ENCODE measurements around the gene TPSB2.

Gene TPSB2

DNA sequence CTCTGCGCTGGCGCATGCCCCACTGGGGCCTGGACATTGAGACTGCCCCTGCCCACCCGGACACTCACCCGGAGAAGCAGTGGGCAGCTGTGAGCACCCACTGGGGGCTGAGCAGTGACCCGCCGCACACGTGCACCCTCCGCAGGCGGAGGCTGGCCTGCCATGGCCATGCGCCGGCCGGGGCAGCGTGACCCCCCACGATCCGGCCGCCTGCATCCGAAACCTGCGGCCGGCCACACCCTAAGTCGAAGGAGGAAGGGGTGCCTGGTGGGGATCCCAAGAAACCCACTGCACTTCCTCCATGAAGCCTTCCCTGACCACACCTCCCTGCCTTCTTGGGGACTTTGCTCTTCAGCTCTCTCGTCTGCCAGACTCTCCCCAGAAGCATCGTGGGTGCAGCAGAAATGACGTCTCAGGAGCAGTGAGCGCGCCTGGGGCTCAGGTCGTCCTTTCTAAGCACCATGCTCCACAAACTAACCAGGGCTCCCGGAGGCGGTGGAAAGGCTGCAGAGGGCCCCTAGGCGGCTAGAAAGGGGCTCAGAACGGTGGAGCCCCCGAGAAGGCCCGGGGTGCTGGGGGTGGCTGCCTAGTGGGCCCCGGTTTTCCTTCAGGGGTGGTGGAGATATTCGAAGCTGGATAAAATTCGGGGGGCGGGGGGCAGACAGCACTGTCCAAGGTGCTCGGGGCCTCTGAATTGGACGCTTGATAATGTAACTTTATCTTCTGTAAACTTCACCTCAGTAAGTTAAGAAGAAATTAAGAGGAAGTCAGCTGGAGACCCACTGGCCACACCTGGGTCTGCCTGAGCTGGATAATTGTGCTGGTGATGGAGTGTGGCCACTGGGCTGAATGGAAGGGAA is 6.4 kb downstream of the TPSB2 start:
- Histone ChIP-seq H3K18ac (ENCODE audit: low read length) (no peak overlapping the region), H3K56ac (ENCODE audit: low read length) (no peak overlapping the region), H3K23ac (ENCODE audit: low read length) (no peak overlapping the region), H3K4me2 (ENCODE audit: low read length) (no peak overlapping the region), H3K9ac (ENCODE audit: low read length) (no peak overlapping the region), H3K4me3 (ENCODE audit: low read length) (no peak overlapping the region), H2BK5ac (ENCODE audit: low read length) (no peak overlapping the region), H4K8ac (ENCODE audit: low read depth, low read length) (no peak overlapping the region), H4K5ac (ENCODE audit: low read length) (no peak overlapping the region), H2AK5ac (ENCODE audit: low read length) (no peak overlapping the region), H3K27me3 (ENCODE audit: insufficient read depth, low read length, poor library complexity) (no peaks in the 10 kb centered on the region), H3K79me1 (ENCODE audit: low read length) (no peaks in the 10 kb centered on the region), H3K79me2 (ENCODE audit: control insufficient read depth, insufficient read depth, low read length) (no peaks in the 10 kb centered on the region), H2BK15ac (replicated peaks; ENCODE audit: low read depth) (no peak overlapping the region), H3K4ac (ENCODE audit: low read depth, low read length) (no peak overlapping the region), H3K27ac (ENCODE audit: low read depth, low read length) (no peak overlapping the region), H3K36me3 (ENCODE audit: control insufficient read depth, insufficient read depth, low read length) (no peaks in the 10 kb centered on the region), H2BK120ac (ENCODE audit: low read depth, low read length) (no peak overlapping the region), H3K4me1 (ENCODE audit: control insufficient read depth, low read depth, low read length) (no peaks in the 10 kb centered on the region)
- DNase-seq, result no peak
- WGBS (ENCODE audit: extremely low coverage, insufficient coverage, low lambda C conversion rate), result no CpG with 5 or more reads among the region's 38 CpGs

DNA sequence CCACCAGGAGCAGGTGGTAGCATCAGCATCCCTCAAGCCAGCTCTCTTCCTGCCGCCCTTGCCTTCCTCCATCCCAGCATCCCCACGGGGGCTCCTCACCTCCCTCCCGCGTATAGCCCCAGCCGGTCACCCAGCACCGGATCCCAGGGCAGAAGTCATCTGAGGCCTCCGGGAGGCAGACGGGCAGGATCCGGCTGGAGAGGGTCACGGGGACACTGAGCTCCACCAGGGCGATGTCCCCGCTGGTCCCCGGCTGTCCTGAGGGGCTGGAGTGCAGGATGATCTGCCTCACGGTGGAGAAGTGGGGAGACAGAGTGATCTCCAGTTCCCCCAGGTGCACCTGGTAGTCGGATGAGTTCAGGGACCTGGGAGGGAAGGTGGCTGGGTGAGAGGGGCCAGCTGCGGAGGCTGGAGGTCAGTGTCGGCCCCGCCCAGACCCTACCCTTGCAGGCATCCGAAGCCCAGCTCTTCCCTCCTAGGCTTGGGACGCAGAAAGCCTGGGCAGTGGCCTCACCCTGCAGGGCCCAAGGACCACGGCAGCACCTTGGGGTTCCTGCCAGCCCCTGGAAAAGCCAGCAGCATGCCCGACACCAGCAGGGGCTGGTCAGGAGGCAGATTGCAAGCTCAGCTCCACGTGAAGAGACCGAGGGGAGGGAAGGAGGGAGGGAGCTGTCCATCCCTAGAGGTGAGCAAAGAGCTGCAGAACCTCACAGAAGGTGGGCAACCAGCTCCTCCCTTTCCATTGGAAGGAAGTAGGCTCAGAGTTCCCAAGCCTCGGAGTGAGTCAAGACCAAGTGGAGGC is 7.2 kb downstream of the TPSB2 start:
- Histone ChIP-seq H3K4me2 (ENCODE audit: low read length) (no peak overlapping the region), H3K9ac (ENCODE audit: low read length) (no peak overlapping the region), H3K4ac (ENCODE audit: low read depth, low read length) (no peak overlapping the region), H3K4me1 (ENCODE audit: control insufficient read depth, low read depth, low read length) (no peaks in the 10 kb centered on the region), H3K27ac (ENCODE audit: low read depth, low read length) (no peak overlapping the region), H4K5ac (ENCODE audit: low read length) (no peak overlapping the region), H3K27me3 (ENCODE audit: insufficient read depth, low read length, poor library complexity) (no peaks in the 10 kb centered on the region), H2BK15ac (replicated peaks; ENCODE audit: low read depth) (no peak overlapping the region), H3K36me3 (ENCODE audit: control insufficient read depth, insufficient read depth, low read length) (no peaks in the 10 kb centered on the region), H2AK5ac (ENCODE audit: low read length) (no peak overlapping the region), H3K4me3 (ENCODE audit: low read length) (no peak overlapping the region), H3K18ac (ENCODE audit: low read length) (no peak overlapping the region), H3K56ac (ENCODE audit: low read length) (no peak overlapping the region), H2BK5ac (ENCODE audit: low read length) (no peak overlapping the region), H3K79me2 (ENCODE audit: control insufficient read depth, insufficient read depth, low read length) (no peaks in the 10 kb centered on the region), H3K79me1 (ENCODE audit: low read length) (no peaks in the 10 kb centered on the region), H3K23ac (ENCODE audit: low read length) (no peak overlapping the region), H4K8ac (ENCODE audit: low read depth, low read length) (no peak overlapping the region), H2BK120ac (ENCODE audit: low read depth, low read length) (no peak overlapping the region)
- WGBS (ENCODE audit: extremely low coverage, insufficient coverage, low lambda C conversion rate), result no CpG with 5 or more reads among the region's 25 CpGs
- DNase-seq, result no peak

DNA sequence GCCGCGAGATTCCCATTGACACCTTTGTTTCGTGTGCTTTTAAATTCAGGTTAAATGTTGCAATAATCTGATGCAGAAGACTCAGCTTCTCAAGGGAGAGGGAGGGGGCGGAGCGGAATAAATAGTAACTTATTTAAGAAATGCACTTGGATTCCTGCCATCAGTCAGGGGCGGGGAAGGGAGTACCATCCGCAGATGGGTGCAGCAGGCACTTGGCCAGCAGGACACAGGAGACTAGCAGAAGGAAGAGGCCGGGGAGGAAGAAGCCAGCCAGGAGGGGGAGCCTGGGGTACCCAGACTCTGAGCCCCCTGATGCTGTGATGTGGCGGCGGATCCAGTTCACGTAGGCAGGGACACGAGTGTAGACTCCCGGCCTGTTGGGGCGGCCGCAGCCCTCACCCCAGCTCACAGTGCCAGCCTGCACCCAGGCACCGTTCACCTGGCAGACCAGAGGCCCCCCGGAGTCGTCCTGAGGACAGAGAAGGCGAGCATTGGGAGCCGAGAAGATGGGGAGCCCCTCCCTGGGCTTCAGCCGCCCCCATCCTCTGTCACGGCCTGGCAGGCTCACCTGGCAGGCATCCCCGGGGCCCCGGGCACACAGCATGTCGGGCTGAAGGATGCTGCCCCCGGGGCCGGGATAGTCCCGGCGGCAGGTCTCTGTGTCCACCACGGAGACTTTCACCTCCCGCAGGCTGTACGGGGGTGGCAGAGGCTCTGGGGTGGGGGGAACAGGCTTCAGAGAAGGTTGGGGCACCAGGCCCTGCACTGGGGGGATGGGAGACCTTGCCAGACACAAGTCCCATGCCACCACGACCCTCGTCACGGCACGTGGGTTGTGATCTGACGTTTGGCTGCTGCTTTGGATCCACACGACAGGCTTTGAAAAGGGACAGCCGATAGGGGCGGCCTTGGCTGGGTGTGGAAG is 8.1 kb downstream of the TPSB2 start:
- Histone ChIP-seq H3K27ac (ENCODE audit: low read depth, low read length) (no peak overlapping the region), H3K23ac (ENCODE audit: low read length) (no peak overlapping the region), H3K36me3 (ENCODE audit: control insufficient read depth, insufficient read depth, low read length) (no peaks in the 10 kb centered on the region), H2AK5ac (ENCODE audit: low read length) (no peak overlapping the region), H4K5ac (ENCODE audit: low read length) (no peak overlapping the region), H3K56ac (ENCODE audit: low read length) (no peak overlapping the region), H4K8ac (ENCODE audit: low read depth, low read length) (no peak overlapping the region), H3K79me1 (ENCODE audit: low read length) (no peaks in the 10 kb centered on the region), H3K18ac (ENCODE audit: low read length) (no peak overlapping the region), H3K4me1 (ENCODE audit: control insufficient read depth, low read depth, low read length) (no peaks in the 10 kb centered on the region), H2BK15ac (replicated peaks; ENCODE audit: low read depth) (no peak overlapping the region), H2BK120ac (ENCODE audit: low read depth, low read length) (no peak overlapping the region), H2BK5ac (ENCODE audit: low read length) (no peak overlapping the region), H3K79me2 (ENCODE audit: control insufficient read depth, insufficient read depth, low read length) (no peaks in the 10 kb centered on the region), H3K4ac (ENCODE audit: low read depth, low read length) (no peak overlapping the region), H3K9ac (ENCODE audit: low read length) (no peak overlapping the region), H3K27me3 (ENCODE audit: insufficient read depth, low read length, poor library complexity) (no peaks in the 10 kb centered on the region), H3K4me3 (ENCODE audit: low read length) (no peak overlapping the region), H3K4me2 (ENCODE audit: low read length) (no peak overlapping the region)
- no peak for DNase-seq
- no CpG with 5 or more reads among the region's 40 CpGs for WGBS (ENCODE audit: extremely low coverage, insufficient coverage, low lambda C conversion rate)

DNA sequence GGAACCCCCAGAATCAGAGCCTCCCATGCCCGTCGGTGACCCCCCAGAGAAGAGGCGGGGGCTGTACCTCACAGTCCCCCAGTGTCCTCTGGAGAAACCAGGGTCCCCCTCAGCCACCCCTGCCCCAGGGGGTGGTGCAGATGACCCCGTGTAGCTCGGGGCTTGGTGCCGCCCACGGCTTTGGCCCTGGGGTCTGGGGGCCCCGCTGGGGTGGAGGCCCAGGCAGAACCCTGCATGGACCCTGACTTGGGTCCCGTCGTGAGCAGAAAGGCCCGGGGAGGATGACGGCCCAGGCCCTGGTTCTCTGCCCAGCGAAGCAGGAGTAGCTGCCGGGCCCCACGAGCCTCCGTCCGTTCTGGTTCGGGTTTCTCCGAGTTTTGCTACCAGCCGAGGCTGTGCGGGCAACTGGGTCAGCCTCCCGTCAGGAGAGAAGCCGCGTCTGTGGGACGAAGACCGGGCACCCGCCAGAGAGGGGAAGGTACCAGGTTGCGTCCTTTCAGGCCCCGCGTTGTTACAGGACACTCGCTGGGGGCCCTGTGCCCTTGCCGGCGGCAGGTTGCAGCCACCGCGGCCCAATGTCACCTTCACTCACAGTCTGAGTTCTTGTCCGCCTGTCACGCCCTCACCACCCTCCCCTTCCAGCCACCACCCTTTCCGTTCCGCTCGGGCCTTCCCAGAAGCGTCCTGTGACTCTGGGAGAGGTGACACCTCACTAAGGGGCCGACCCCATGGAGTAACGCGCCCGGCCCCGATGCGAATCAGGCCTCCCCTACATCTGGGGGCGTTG is 8.9 kb downstream of the TPSB2 start:
- no peak overlapping the region for H4K5ac ChIP-seq (ENCODE audit: low read length)
- H3K4me2 ChIP-seq (ENCODE audit: low read length), result no peak overlapping the region
- no peak overlapping the region for H2AK5ac ChIP-seq (ENCODE audit: low read length)
- no peak overlapping the region for H2BK15ac ChIP-seq (replicated peaks; ENCODE audit: low read depth)
- H3K4me1 ChIP-seq (ENCODE audit: control insufficient read depth, low read depth, low read length), result no peaks in the 10 kb centered on the region
- H2BK120ac ChIP-seq (ENCODE audit: low read depth, low read length), result no peak overlapping the region
- WGBS (ENCODE audit: extremely low coverage, insufficient coverage, low lambda C conversion rate), result no CpG with 5 or more reads among the region's 48 CpGs
- H3K18ac ChIP-seq (ENCODE audit: low read length), result no peak overlapping the region
- no peak overlapping the region for H4K8ac ChIP-seq (ENCODE audit: low read depth, low read length)
- H3K4ac ChIP-seq (ENCODE audit: low read depth, low read length), result no peak overlapping the region
- no peak overlapping the region for H3K56ac ChIP-seq (ENCODE audit: low read length)
- H3K79me2 ChIP-seq (ENCODE audit: control insufficient read depth, insufficient read depth, low read length), result no peaks in the 10 kb centered on the region
- H3K4me3 ChIP-seq (ENCODE audit: low read length), result no peak overlapping the region
- no peaks in the 10 kb centered on the region for H3K27me3 ChIP-seq (ENCODE audit: insufficient read depth, low read length, poor library complexity)
- DNase-seq, result no peak
- H2BK5ac ChIP-seq (ENCODE audit: low read length), result no peak overlapping the region
- H3K27ac ChIP-seq (ENCODE audit: low read depth, low read length), result no peak overlapping the region
- H3K9ac ChIP-seq (ENCODE audit: low read length), result no peak overlapping the region
- H3K79me1 ChIP-seq (ENCODE audit: low read length), result no peaks in the 10 kb centered on the region
- no peaks in the 10 kb centered on the region for H3K36me3 ChIP-seq (ENCODE audit: control insufficient read depth, insufficient read depth, low read length)
- H3K23ac ChIP-seq (ENCODE audit: low read length), result no peak overlapping the region

DNA sequence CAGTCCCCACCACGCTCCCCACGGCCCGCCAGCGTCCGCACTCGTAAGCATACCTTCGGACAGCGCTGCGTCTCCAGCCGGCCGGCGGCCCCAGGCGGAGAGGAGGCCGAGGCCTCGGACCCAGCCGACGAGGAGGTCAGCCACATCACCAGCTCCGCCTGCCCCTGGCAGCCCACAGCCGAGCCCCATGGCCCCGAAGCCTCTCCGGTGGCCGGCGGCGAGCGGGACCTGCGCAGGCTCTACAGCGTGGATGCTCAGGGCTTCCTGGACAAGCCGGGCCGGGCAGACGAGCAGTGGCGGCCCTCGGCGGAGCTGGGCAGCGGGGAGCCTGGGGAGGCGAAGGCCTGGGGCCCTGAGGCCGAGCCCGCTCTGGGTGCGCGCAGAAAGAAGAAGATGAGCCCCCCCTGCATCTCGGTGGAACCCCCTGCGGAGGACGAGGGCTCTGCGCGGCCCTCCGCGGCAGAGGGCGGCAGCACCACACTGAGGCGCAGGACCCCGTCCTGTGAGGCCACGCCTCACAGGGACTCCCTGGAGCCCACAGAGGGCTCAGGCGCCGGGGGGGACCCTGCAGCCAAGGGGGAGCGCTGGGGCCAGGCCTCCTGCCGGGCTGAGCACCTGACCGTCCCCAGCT is 9.8 kb downstream of the TPSB2 start:
- Histone ChIP-seq H3K4ac (ENCODE audit: low read depth, low read length) (no peak overlapping the region), H3K4me3 (ENCODE audit: low read length) (no peak overlapping the region), H3K36me3 (ENCODE audit: control insufficient read depth, insufficient read depth, low read length) (no peaks in the 10 kb centered on the region), H3K18ac (ENCODE audit: low read length) (no peak overlapping the region), H3K23ac (ENCODE audit: low read length) (no peak overlapping the region), H3K79me1 (ENCODE audit: low read length) (no peaks in the 10 kb centered on the region), H3K27ac (ENCODE audit: low read depth, low read length) (no peak overlapping the region), H3K4me1 (ENCODE audit: control insufficient read depth, low read depth, low read length) (no peaks in the 10 kb centered on the region), H2BK5ac (ENCODE audit: low read length) (no peak overlapping the region), H3K79me2 (ENCODE audit: control insufficient read depth, insufficient read depth, low read length) (no peaks in the 10 kb centered on the region), H2BK15ac (replicated peaks; ENCODE audit: low read depth) (no peak overlapping the region), H4K8ac (ENCODE audit: low read depth, low read length) (no peak overlapping the region), H2BK120ac (ENCODE audit: low read depth, low read length) (no peak overlapping the region), H3K27me3 (ENCODE audit: insufficient read depth, low read length, poor library complexity) (no peaks in the 10 kb centered on the region), H3K9ac (ENCODE audit: low read length) (no peak overlapping the region), H3K4me2 (ENCODE audit: low read length) (no peak overlapping the region), H3K56ac (ENCODE audit: low read length) (no peak overlapping the region), H4K5ac (ENCODE audit: low read length) (no peak overlapping the region), H2AK5ac (ENCODE audit: low read length) (no peak overlapping the region)
- no peak for DNase-seq
- WGBS (ENCODE audit: extremely low coverage, insufficient coverage, low lambda C conversion rate), result no CpG with 5 or more reads among the region's 55 CpGs
